Liver (tissue), 10 donors: ENCODE measurements around the gene SLA2. TPM values are rescaled to one million over a fixed set of nuclear protein-coding genes. Genes with fewer than 3 reads are reported as not detected.

Experiments
- DNase-seq: peaks from one replicate; pipeline ENCODE4 v3.0.0-alpha.2; 2017; ENCODE audit warnings: low spot score
- H3K27ac ChIP-seq, 2 donors: one replicate each; pipeline ENCODE4 v1.7.0; 2013; ENCODE audit warnings: inconsistent platforms in 2 of 2, low read length in 2 of 2, control low read depth in 1 of 2, low read depth in 1 of 2, mild to moderate bottlenecking in 1 of 2
- H3K27me3 ChIP-seq, 4 donors: one replicate each; pipeline versions ENCODE4 v1.6.1 to v1.7.0; 2013; ENCODE audit warnings: low read length in 3 of 4, inconsistent platforms in 1 of 4, mild to moderate bottlenecking in 1 of 4, moderate library complexity in 1 of 4; ENCODE audit not compliant: control insufficient read depth in 4 of 4, insufficient read depth in 4 of 4
- H3K36me3 ChIP-seq, 4 donors: one replicate each; pipeline versions ENCODE4 v1.6.1 to v1.7.0; 2013; ENCODE audit warnings: low read length in 3 of 4, mild to moderate bottlenecking in 3 of 4, low read depth in 1 of 4, moderate library complexity in 1 of 4; ENCODE audit not compliant: control insufficient read depth in 4 of 4, insufficient read depth in 3 of 4
- H3K4me1 ChIP-seq, 4 donors: one replicate each; pipeline versions ENCODE4 v1.6.1 to v1.7.0; 2013; ENCODE audit warnings: low read length in 3 of 4, mild to moderate bottlenecking in 3 of 4, moderate library complexity in 1 of 4; ENCODE audit not compliant: control insufficient read depth in 4 of 4, insufficient read depth in 4 of 4
- H3K4me3 ChIP-seq, 3 donors: one replicate each; pipeline versions ENCODE4 v1.6.1 to v1.7.0; 2013; ENCODE audit warnings: low read length in 3 of 3, control low read depth in 1 of 3, low read depth in 1 of 3, mild to moderate bottlenecking in 1 of 3
- H3K9ac ChIP-seq, 2 donors: one replicate each; pipeline ENCODE4 v1.7.0; 2013; ENCODE audit warnings: low read length in 2 of 2, mild to moderate bottlenecking in 2 of 2, moderate library complexity in 2 of 2, control low read depth in 1 of 2, low read depth in 1 of 2
- H3K9me3 ChIP-seq, 4 donors: one replicate each; pipeline versions ENCODE4 v1.6.1 to v1.7.0; 2013; ENCODE audit warnings: low read length in 3 of 4; ENCODE audit not compliant: control insufficient read depth in 4 of 4
- CTCF ChIP-seq: fragments of 150-350 bp; IDR thresholded peaks from 2 replicates; pipeline ENCODE4 v1.5.1; 2017; ENCODE audit warnings: improper control_type of control experiment, low read depth, low read length; ENCODE audit not compliant: missing input control
- EGR1 ChIP-seq, 2 donors: IDR thresholded peaks; 2 replicates each; pipeline ENCODE4 v1.6.1; 2016 to 2018; ENCODE audit warnings: antibody characterized with exemption in 2 of 2, low read depth in 2 of 2
- FOXA1 ChIP-seq: IDR thresholded peaks from 2 replicates; pipeline ENCODE4 v1.6.1; 2016; ENCODE audit warnings: antibody characterized with exemption
- GABPA ChIP-seq, 2 donors: IDR thresholded peaks in 1 of 2; conservative IDR thresholded peaks in 1 of 2; 2 replicates each; pipeline ENCODE4 v1.6.1; 2016; ENCODE audit warnings: antibody characterized with exemption in 2 of 2, mild to moderate bottlenecking in 1 of 2, moderate library complexity in 1 of 2
- JUND ChIP-seq, 2 donors: IDR thresholded peaks; 2 replicates each; pipeline ENCODE4 v1.6.1; 2016; ENCODE audit warnings: antibody characterized with exemption in 2 of 2
- NR2F2 ChIP-seq: IDR thresholded peaks from 2 replicates; pipeline ENCODE4 v1.6.1; 2016; ENCODE audit warnings: antibody characterized with exemption
- RAD21 ChIP-seq, 2 donors: IDR thresholded peaks; 2 replicates each; pipeline ENCODE4 v1.6.1; 2016; ENCODE audit warnings: antibody characterized with exemption in 2 of 2, mild to moderate bottlenecking in 2 of 2
- RXRA ChIP-seq, 2 donors: IDR thresholded peaks; 2 replicates each; pipeline ENCODE4 v1.6.1; 2017 to 2018; ENCODE audit warnings: antibody characterized with exemption in 2 of 2, mild to moderate bottlenecking in 1 of 2
- ZBTB33 ChIP-seq: IDR thresholded peaks from 2 replicates; pipeline ENCODE4 v1.6.1; 2016; ENCODE audit warnings: antibody characterized with exemption
- WGBS: extraction: QIAGEN DNeasy Blood & Tissue Kit; methylation state at CpG from one replicate; pipeline ENCODE4 v1.1.7; 2013; 5-methylcytosine and 5-hydroxymethylcytosine counted together
- polyA plus RNA-seq, 2 donors: library from polyadenylated mRNA; stranded (reverse) in 1 of 2; unstranded in 1 of 2; fragments of 200-250 nt in 1 of 2; fragments of >200 nt in 1 of 2; fragmentation: Nextera tagmentation in 1 of 2; extraction: Ambion mirVana in 1 of 2; gene quantifications; one replicate each; pipeline versions ENCODE4 v1.2.1 to v1.2.3, GENCODE V29; 2013 to 2015
- small RNA-seq: library from RNA; depleted of rRNA; stranded (forward); fragments of <200 nt; gene quantifications from one replicate; pipeline ENCODE3, GENCODE V24; 2014
- total RNA-seq, 2 donors: library from RNA; depleted of rRNA; stranded (reverse); fragments of >200 nt; gene quantifications; one replicate each; pipeline ENCODE4 v1.2.3, GENCODE V29; 2014
- TF ChIP-seq, protein P1 (sequence below): IDR thresholded peaks from 2 replicates; pipeline ENCODE4 v1.6.1; 2016; ENCODE audit warnings: antibody characterized with exemption, mild to moderate bottlenecking
- TF ChIP-seq, protein P2 (sequence below): IDR thresholded peaks from 2 replicates; pipeline ENCODE4 v1.6.1; 2016; ENCODE audit warnings: antibody characterized with exemption
- donor health status: healthy.
- donor health status: healthy.
- donor health status: healthy.
- donor health status: healthy.
- donor health status: healthy.

The SLA2 gene
- total and polyA plus RNA-seq, 4 donors, result 0.18 to 1.6 (median 0.41) TPM

DNA sequence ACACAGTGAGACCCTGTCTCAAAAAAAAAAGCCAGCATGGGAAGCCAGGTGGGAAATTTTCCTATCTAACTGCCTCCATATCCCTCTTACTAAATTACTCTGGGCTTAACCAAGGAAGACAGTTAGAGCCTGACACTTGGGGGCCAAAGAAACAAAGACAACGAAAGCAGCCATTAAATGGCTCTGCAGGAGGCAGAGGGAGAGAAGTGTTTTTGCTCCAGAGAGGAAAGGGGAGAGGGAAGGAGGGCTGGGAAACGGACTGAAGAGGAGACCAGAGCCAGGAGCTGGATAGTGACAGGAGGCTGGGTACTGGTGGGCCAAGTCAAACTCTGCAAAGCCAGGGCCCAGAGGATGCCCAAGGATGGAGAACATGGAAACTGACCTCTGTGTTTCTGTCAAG lies 83.3 kb downstream of the SLA2 start:
- Histone ChIP-seq H3K4me3 (no peak overlapping the region), H3K27me3 (no peaks in the 10 kb centered on the region), H3K27ac (no peak overlapping the region), H3K9ac (no peak overlapping the region), H3K4me1 (no peaks in the 10 kb centered on the region), H3K9me3 (no peaks in the 10 kb centered on the region), H3K36me3 (no peaks in the 10 kb centered on the region)
- no peak for DNase-seq
- TF ChIP-seq NR2F2 (no peak), ZBTB33 (no peak), EGR1 (IDR thresholded peaks at IDR 0.05; ENCODE audit: low read depth in 2 of 2) (no peak), RAD21 (IDR thresholded peaks at IDR 0.05) (no peak), CTCF (no peak), RXRA (IDR thresholded peaks at IDR 0.05) (no peak), JUND (IDR thresholded peaks at IDR 0.05) (no peak), GABPA (IDR thresholded peaks at IDR 0.05 in 1 of 2, conservative IDR thresholded peaks at IDR 0.05 in 1 of 2) (no peak), FOXA1 (no peak)
- TF ChIP-seq, protein P1, sequence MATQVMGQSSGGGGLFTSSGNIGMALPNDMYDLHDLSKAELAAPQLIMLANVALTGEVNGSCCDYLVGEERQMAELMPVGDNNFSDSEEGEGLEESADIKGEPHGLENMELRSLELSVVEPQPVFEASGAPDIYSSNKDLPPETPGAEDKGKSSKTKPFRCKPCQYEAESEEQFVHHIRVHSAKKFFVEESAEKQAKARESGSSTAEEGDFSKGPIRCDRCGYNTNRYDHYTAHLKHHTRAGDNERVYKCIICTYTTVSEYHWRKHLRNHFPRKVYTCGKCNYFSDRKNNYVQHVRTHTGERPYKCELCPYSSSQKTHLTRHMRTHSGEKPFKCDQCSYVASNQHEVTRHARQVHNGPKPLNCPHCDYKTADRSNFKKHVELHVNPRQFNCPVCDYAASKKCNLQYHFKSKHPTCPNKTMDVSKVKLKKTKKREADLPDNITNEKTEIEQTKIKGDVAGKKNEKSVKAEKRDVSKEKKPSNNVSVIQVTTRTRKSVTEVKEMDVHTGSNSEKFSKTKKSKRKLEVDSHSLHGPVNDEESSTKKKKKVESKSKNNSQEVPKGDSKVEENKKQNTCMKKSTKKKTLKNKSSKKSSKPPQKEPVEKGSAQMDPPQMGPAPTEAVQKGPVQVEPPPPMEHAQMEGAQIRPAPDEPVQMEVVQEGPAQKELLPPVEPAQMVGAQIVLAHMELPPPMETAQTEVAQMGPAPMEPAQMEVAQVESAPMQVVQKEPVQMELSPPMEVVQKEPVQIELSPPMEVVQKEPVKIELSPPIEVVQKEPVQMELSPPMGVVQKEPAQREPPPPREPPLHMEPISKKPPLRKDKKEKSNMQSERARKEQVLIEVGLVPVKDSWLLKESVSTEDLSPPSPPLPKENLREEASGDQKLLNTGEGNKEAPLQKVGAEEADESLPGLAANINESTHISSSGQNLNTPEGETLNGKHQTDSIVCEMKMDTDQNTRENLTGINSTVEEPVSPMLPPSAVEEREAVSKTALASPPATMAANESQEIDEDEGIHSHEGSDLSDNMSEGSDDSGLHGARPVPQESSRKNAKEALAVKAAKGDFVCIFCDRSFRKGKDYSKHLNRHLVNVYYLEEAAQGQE, result no peak
- TF ChIP-seq, protein P2, sequence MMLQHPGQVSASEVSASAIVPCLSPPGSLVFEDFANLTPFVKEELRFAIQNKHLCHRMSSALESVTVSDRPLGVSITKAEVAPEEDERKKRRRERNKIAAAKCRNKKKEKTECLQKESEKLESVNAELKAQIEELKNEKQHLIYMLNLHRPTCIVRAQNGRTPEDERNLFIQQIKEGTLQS, result no peak
- WGBS, result 95% methylated on average over 2 of the region's 2 CpGs

Small RNA genes lying within 50 kb of the gene (small RNA-seq; reads per million reads assigned to genes)
- gene RF00019, result not detected

Other genes starting within 250 kb of the SLA2 start
- gene MYL9, start 104.7 kb downstream of the SLA2 start, total RNA-seq, result 1 to 10 TPM in 1 of 2 donors, under 1 TPM in 1; 0.98 to 5.4 TPM
- gene MYL9, start 104.7 kb downstream of the SLA2 start, polyA plus RNA-seq, result 10 to 100 TPM in 1 of 2 donors, 1 to 10 TPM in 1; 9.9 to 27.0 TPM
- 1 to 10 TPM; 4.8 to 7.9 TPM for gene TGIF2, start 72.6 kb downstream of the SLA2 start, total RNA-seq
- gene TGIF2, start 72.6 kb downstream of the SLA2 start, polyA plus RNA-seq, result 1 to 10 TPM; 3.7 to 3.9 TPM
- gene RAB5IF, start 40.4 kb downstream of the SLA2 start, total RNA-seq, result 10 to 100 TPM; 58.9 to 83.5 TPM
- 100 to 1,000 TPM; 167 to 170 TPM for gene RAB5IF, start 40.4 kb downstream of the SLA2 start, polyA plus RNA-seq
- gene NDRG3, start 99.9 kb upstream of the SLA2 start, total RNA-seq, result 1 to 10 TPM; 5.4 to 6.3 TPM
- 1 to 10 TPM; 3.1 to 3.7 TPM for gene NDRG3, start 99.9 kb upstream of the SLA2 start, polyA plus RNA-seq
- gene DSN1, start 127.6 kb upstream of the SLA2 start, total RNA-seq, result 10 to 100 TPM in 1 of 2 donors, 1 to 10 TPM in 1; 6.2 to 14.6 TPM
- gene DSN1, start 127.6 kb upstream of the SLA2 start, polyA plus RNA-seq, result 1 to 10 TPM; 3.5 to 4.0 TPM
- gene TLDC2, start 229.9 kb upstream of the SLA2 start, total RNA-seq, result under 1 TPM in 1 of 2 donors, not detected in 1; 0.33 TPM
- gene TLDC2, start 229.9 kb upstream of the SLA2 start, polyA plus RNA-seq, result under 1 TPM; 0.05 to 0.08 TPM